ENCODE data around the gene PKHD1. TPM values are rescaled to one million over a fixed set of nuclear protein-coding genes. Genes with fewer than 3 reads are reported as not detected.

The PKHD1 gene
- total RNA-seq, 4 donors from 2014 or later, result 0.04 to 0.32 (median 0.22) TPM; not detected in 1

DNA sequence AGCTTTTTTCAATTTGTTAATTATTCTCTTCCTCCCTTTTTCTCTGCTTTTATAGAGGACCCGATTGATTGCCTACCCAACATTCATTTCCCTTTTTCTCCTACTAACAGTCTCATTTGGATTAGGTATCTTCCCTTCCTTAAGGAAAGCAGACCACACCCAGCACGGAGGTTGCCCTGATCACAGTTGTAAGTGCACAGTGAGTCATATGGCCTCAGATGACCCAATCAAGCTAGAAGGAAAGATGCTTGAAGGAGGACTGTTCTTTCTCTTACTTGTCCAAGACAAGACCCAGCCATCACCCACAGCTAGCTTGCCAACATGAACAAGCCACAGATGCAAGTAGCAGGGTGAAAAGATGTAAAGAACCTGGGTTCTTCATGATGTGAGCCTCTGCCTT is 518.6 kb downstream of the PKHD1 start:
- no peak for DNase-seq (ENCODE audit: low spot score in 2 of 2)
- TF ChIP-seq POLR2A (IDR thresholded peaks at IDR 0.05), result no peak
- no peak for TF ChIP-seq CTCF (IDR thresholded peaks at IDR 0.05)
- no peak overlapping the region for H3K4me3 ChIP-seq (ENCODE audit: low read depth, poor library complexity, severe bottlenecking)
- WGBS, 2 donors, result 50 to 55% methylated on average over 2 of the region's 2 CpGs
- intact Hi-C loops (cut with DNase I; ENCODE audit: low total_unique reads), result no loop called here

- no peak for DNase-seq (ENCODE audit: low spot score in 2 of 2)
- H3K4me3 ChIP-seq (ENCODE audit: low read depth, poor library complexity, severe bottlenecking), result no peak overlapping the region
- no peak for TF ChIP-seq POLR2A (IDR thresholded peaks at IDR 0.05)
- TF ChIP-seq CTCF (IDR thresholded peaks at IDR 0.05), result no peak
- intact Hi-C loops (cut with DNase I; ENCODE audit: low total_unique reads), result no loop called here
Observed at GRCh38 chr6:51565472-51565871, 521.9 kb downstream of the PKHD1 start.

Other genes starting within 250 kb of the PKHD1 start
- not detected for gene IL17A, start 98.8 kb upstream of the PKHD1 start, total RNA-seq
- gene IL17F, start 156.9 kb upstream of the PKHD1 start, total RNA-seq, result not detected
- gene MCM3, start 197.1 kb upstream of the PKHD1 start, total RNA-seq, result 10 to 100 TPM; 17.8 to 33.6 (median 25.3) TPM